ENCODE measurements around the gene CACNA1I.

DNA sequence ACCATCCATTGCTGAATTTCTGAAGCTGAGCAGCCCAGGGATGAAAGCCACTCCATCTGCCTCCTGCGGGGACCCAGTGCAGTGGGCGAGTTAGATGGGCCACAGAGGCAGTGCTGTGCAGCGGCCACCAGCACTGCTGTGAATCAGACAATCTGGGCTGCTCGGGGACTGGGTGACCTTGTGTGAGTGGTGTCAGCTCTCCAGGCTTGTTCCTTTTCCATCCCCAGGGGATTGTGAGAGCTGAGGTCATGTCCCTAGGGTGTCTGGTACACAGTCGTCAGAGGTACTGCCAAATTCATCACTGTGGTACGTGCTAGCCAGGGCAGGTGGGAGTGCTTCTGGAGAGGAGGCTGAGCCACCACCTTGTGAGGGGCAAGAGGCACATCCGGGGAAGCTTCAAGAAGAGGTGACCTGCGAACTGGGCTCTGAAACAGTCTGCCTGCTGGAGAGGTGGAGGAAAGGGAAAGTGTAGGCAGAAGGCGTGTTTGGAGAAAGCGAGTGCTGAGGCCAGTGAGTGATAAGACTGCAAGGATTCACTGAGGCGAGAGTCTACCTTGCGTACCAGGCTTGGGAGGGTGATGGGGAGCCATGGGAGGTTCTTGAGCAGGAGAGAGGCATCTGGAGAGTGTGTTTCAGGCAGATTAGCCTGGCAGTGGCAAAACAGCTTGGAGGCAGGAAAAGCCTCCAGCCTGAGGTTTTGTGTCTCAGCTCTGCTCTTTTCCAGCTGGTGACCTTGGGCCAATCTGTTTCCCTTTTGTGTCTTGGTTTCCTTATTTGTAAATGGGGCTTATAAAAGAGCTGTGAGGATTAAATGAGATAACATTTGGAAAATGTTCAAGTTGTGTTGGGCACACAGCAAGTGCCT, 22.7 kb downstream of the CACNA1I start:
- TF ChIP-seq, protein P1, sequence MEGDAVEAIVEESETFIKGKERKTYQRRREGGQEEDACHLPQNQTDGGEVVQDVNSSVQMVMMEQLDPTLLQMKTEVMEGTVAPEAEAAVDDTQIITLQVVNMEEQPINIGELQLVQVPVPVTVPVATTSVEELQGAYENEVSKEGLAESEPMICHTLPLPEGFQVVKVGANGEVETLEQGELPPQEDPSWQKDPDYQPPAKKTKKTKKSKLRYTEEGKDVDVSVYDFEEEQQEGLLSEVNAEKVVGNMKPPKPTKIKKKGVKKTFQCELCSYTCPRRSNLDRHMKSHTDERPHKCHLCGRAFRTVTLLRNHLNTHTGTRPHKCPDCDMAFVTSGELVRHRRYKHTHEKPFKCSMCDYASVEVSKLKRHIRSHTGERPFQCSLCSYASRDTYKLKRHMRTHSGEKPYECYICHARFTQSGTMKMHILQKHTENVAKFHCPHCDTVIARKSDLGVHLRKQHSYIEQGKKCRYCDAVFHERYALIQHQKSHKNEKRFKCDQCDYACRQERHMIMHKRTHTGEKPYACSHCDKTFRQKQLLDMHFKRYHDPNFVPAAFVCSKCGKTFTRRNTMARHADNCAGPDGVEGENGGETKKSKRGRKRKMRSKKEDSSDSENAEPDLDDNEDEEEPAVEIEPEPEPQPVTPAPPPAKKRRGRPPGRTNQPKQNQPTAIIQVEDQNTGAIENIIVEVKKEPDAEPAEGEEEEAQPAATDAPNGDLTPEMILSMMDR (IDR thresholded peaks at IDR 0.05) = no peak
- TF ChIP-seq EP300 (IDR thresholded peaks at IDR 0.05) (no peak), POLR2AphosphoS5 (IDR thresholded peaks at IDR 0.05) (no peak)

Data from esophagus muscularis mucosa (tissue), 4 donors.